Neural cell (in vitro differentiated cells): Measurements from ENCODE around the gene SLAMF9.

Experiments used
- EP300 ChIP-seq: fragments of 450-650 bp; conservative IDR thresholded peaks from 2 replicates; pipeline ENCODE4 v1.6.1; 2014; ENCODE audit warnings: antibody characterized with exemption, mild to moderate bottlenecking, moderate library complexity; ENCODE audit not compliant: poor library complexity, severe bottlenecking
- MXI1 ChIP-seq: fragments of 450-650 bp; conservative IDR thresholded peaks from 2 replicates; pipeline ENCODE4 v1.6.1; 2014; ENCODE audit warnings: antibody characterized with exemption, mild to moderate bottlenecking; ENCODE audit not compliant: poor library complexity, severe bottlenecking
- POLR2AphosphoS5 ChIP-seq: IDR thresholded peaks from 2 replicates; pipeline ENCODE4 v1.6.1; 2012
- TF ChIP-seq, protein P1 (sequence below): fragments of 450-650 bp; IDR thresholded peaks from 2 replicates; pipeline ENCODE4 v1.5.1; 2014; ENCODE audit warnings: antibody characterized with exemption, mild to moderate bottlenecking, moderate library complexity; ENCODE audit not compliant: poor library complexity, severe bottlenecking
- TF ChIP-seq, protein P2 (sequence below): IDR thresholded peaks from 2 replicates; pipeline ENCODE4 v1.6.1; 2012; ENCODE audit warnings: borderline replicate concordance

DNA sequence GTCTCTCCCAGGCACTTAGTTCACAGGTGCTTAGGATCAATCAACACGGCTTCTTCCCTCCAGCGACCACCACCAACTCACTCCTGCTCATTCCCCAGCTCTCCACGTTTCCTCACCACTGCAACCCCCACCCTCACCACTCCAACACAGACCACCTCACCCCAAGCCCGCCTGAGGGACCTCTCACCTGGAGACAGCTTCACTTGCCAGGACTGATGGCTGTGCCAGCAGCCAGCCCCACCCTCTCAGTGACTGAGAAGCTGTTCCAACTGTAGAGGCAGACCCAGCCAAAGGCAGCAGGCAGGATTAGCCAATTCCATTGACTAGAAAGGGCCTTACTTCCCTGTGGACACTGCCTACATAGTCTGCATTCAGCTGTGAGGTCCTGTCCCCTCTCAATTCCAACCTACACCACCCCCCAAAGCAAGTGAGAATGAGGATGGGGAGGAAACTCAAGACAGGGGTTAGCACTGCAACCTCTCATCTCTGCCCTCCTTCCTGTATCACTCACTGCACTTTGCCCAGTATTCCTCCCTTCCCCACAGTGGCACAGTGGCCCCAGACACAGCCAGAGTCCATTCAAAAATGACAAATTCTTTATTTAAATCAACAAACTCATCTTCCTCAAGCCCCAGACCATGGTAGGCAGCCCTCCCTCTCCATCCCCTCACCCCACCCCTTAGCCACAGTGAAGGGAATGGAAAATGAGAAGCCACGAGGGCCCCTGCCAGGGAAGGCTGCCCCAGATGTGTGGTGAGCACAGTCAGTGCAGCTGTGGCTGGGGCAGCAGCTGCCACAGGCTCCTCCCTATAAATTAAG, 36.3 kb downstream of the SLAMF9 start:
- TF ChIP-seq, protein P1, sequence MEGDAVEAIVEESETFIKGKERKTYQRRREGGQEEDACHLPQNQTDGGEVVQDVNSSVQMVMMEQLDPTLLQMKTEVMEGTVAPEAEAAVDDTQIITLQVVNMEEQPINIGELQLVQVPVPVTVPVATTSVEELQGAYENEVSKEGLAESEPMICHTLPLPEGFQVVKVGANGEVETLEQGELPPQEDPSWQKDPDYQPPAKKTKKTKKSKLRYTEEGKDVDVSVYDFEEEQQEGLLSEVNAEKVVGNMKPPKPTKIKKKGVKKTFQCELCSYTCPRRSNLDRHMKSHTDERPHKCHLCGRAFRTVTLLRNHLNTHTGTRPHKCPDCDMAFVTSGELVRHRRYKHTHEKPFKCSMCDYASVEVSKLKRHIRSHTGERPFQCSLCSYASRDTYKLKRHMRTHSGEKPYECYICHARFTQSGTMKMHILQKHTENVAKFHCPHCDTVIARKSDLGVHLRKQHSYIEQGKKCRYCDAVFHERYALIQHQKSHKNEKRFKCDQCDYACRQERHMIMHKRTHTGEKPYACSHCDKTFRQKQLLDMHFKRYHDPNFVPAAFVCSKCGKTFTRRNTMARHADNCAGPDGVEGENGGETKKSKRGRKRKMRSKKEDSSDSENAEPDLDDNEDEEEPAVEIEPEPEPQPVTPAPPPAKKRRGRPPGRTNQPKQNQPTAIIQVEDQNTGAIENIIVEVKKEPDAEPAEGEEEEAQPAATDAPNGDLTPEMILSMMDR, result no peak
- TF ChIP-seq EP300, result no peak
- TF ChIP-seq, protein P2, sequence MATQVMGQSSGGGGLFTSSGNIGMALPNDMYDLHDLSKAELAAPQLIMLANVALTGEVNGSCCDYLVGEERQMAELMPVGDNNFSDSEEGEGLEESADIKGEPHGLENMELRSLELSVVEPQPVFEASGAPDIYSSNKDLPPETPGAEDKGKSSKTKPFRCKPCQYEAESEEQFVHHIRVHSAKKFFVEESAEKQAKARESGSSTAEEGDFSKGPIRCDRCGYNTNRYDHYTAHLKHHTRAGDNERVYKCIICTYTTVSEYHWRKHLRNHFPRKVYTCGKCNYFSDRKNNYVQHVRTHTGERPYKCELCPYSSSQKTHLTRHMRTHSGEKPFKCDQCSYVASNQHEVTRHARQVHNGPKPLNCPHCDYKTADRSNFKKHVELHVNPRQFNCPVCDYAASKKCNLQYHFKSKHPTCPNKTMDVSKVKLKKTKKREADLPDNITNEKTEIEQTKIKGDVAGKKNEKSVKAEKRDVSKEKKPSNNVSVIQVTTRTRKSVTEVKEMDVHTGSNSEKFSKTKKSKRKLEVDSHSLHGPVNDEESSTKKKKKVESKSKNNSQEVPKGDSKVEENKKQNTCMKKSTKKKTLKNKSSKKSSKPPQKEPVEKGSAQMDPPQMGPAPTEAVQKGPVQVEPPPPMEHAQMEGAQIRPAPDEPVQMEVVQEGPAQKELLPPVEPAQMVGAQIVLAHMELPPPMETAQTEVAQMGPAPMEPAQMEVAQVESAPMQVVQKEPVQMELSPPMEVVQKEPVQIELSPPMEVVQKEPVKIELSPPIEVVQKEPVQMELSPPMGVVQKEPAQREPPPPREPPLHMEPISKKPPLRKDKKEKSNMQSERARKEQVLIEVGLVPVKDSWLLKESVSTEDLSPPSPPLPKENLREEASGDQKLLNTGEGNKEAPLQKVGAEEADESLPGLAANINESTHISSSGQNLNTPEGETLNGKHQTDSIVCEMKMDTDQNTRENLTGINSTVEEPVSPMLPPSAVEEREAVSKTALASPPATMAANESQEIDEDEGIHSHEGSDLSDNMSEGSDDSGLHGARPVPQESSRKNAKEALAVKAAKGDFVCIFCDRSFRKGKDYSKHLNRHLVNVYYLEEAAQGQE, result no peak
- TF ChIP-seq MXI1, result no peak
- no peak for TF ChIP-seq POLR2AphosphoS5
